K562 (cell line): ENCODE results near the gene CDC20. TPM values are rescaled to one million over a fixed set of nuclear protein-coding genes. Genes with fewer than 3 reads are reported as not detected.
A peak's percentile ranks its signal among the peaks of the same experiment; 100 is the strongest.

Experiments
- ATF2 ChIP-seq: sonication (generic); formaldehyde crosslinking; IDR thresholded peaks from 2 replicates; pipeline ENCODE4 v1.8.1; 2022; ENCODE audit warnings: missing genetic modification reagents
- COPS2 ChIP-seq: fragments of 450-650 bp; conservative IDR thresholded peaks from 2 replicates; pipeline ENCODE4 v1.6.1; 2016; ENCODE audit warnings: mild to moderate bottlenecking, moderate library complexity
- CREM ChIP-seq: IDR thresholded peaks from 2 replicates; pipeline ENCODE4 v1.6.1; 2014; ENCODE audit warnings: antibody characterized with exemption, low read depth
- EWSR1 ChIP-seq: fragments of 450-650 bp; IDR thresholded peaks from 2 replicates; pipeline ENCODE4 v1.6.1; 2018; ENCODE audit warnings: borderline replicate concordance, mild to moderate bottlenecking, low read depth, moderate library complexity; ENCODE audit not compliant: partially characterized antibody
- HDAC2 ChIP-seq: fragments of 450-650 bp; IDR thresholded peaks from 2 replicates; pipeline ENCODE4 v1.6.1; 2016; ENCODE audit warnings: mild to moderate bottlenecking
- HEY1 ChIP-seq: fragments of 250-450 bp; sonication (Bioruptor Pico); IDR thresholded peaks from 2 replicates; pipeline ENCODE4 v1.5.0; 2020; ENCODE audit warnings: mild to moderate bottlenecking, moderate library complexity, borderline replicate concordance
- LARP7 ChIP-seq: fragments of 450-650 bp; IDR thresholded peaks from 2 replicates; pipeline ENCODE4 v1.6.1; 2016
- MIER1 ChIP-seq: fragments of 450-650 bp; IDR thresholded peaks from 2 replicates; pipeline ENCODE4 v1.6.1; 2016; ENCODE audit warnings: antibody characterized with exemption, mild to moderate bottlenecking, low read depth
- MTF1 ChIP-seq: fragments of 250-450 bp; sonication (Bioruptor Pico); IDR thresholded peaks from 2 replicates; pipeline ENCODE4 v1.9.0; 2021; ENCODE audit warnings: moderate library complexity, mild to moderate bottlenecking, inconsistent platforms, borderline replicate concordance
- MXI1 ChIP-seq: IDR thresholded peaks from 2 replicates; pipeline ENCODE4 v1.6.1; 2011; ENCODE audit warnings: low read depth, mild to moderate bottlenecking, improper control_type of control experiment, low read length
- NONO ChIP-seq, 2 experiments: fragments of 200-400 bp in 1 of 2; fragments of 450-650 bp in 1 of 2; formaldehyde crosslinking in 1 of 2; IDR thresholded peaks; 2 replicates each; pipeline ENCODE4 v1.6.1; 2017; ENCODE audit warnings: low read depth in 2 of 2, mild to moderate bottlenecking in 2 of 2, moderate library complexity in 2 of 2, low read length in 1 of 2
- PHF8 ChIP-seq: fragments of 200-600 bp; sonication (generic); IDR thresholded peaks from 2 replicates; pipeline ENCODE4 v1.6.1; 2012; ENCODE audit warnings: mixed run types, mild to moderate bottlenecking, inconsistent platforms, low read length, moderate library complexity, borderline replicate concordance
- PTBP1 ChIP-seq: fragments of 200-400 bp; formaldehyde crosslinking; IDR thresholded peaks from 2 replicates; pipeline ENCODE4 v1.6.1; 2017; ENCODE audit warnings: low read depth, low read length
- RFX5 ChIP-seq: IDR thresholded peaks from 2 replicates; pipeline ENCODE4 v1.6.1; 2011; ENCODE audit warnings: low read depth, mild to moderate bottlenecking, improper control_type of control experiment, low read length
- RHOXF2B ChIP-seq: fragments of 250-450 bp; sonication (Bioruptor Pico); conservative IDR thresholded peaks from 2 replicates; pipeline ENCODE4 v1.5.1; 2021
- RNF2 ChIP-seq: sonication (generic); IDR thresholded peaks from 2 replicates; pipeline ENCODE4 v1.6.1; 2016
- SIN3A ChIP-seq, 2 experiments: fragments of 150-350 bp in 1 of 2; IDR thresholded peaks; 2 replicates each; pipeline ENCODE4 v1.6.1; 2011 to 2016; ENCODE audit warnings: borderline replicate concordance in 2 of 2, low read depth in 2 of 2, low read length in 2 of 2, mild to moderate bottlenecking in 2 of 2, moderate library complexity in 2 of 2; ENCODE audit not compliant: control insufficient read depth in 1 of 2
- SIX5 ChIP-seq, 2 experiments: IDR thresholded peaks; 2 replicates each; pipeline ENCODE4 v1.6.1; 2011; ENCODE audit warnings: low read length in 2 of 2, borderline replicate concordance in 1 of 2, low read depth in 1 of 2, mild to moderate bottlenecking in 1 of 2, moderate library complexity in 1 of 2; ENCODE audit not compliant: insufficient read depth in 1 of 2
- SNIP1 ChIP-seq: fragments of 450-650 bp; IDR thresholded peaks from 2 replicates; pipeline ENCODE4 v1.7.1; 2017; ENCODE audit warnings: low read depth, mild to moderate bottlenecking
- SREBF1 ChIP-seq: fragments of 150-350 bp; IDR thresholded peaks from 2 replicates; pipeline ENCODE4 v1.6.1; 2014; ENCODE audit warnings: antibody characterized with exemption, low read depth, low read length, borderline replicate concordance
- STAT6 ChIP-seq: sonication (generic); formaldehyde crosslinking; IDR thresholded peaks from 2 replicates; pipeline ENCODE4 v1.8.1; 2023; ENCODE audit warnings: mild to moderate bottlenecking, missing genetic modification reagents
- ZNF354B ChIP-seq: fragments of 250-450 bp; sonication (Bioruptor Pico); IDR thresholded peaks from 2 replicates; pipeline ENCODE4 v1.4.0; 2020
- ZNF780A ChIP-seq: fragments of 250-450 bp; sonication (Bioruptor Pico); IDR thresholded peaks from 2 replicates; pipeline ENCODE4 v1.5.0; 2021; ENCODE audit warnings: mild to moderate bottlenecking
- ZNF830 ChIP-seq: fragments of 250-450 bp; sonication (Bioruptor Pico); IDR thresholded peaks from 2 replicates; pipeline ENCODE4 v1.5.0; 2021; ENCODE audit warnings: mild to moderate bottlenecking
- ZSCAN32 ChIP-seq: fragments of 450-650 bp; formaldehyde crosslinking; IDR thresholded peaks from 2 replicates; pipeline ENCODE4 v1.4.0; 2020; ENCODE audit warnings: mild to moderate bottlenecking, moderate library complexity
- polyA plus RNA-seq, 8 experiments: library from polyadenylated mRNA; depleted of rRNA in 4 of 8; stranded (reverse) in 5 of 8; unstranded in 3 of 8; fragments of >200 nt; fragmentation: Nextera tagmentation in 2 of 8; fragmentation: Illumina TruSeq in 1 of 8; extraction: Ambion mirVana in 2 of 8; extraction: Trizol in 1 of 8; gene quantifications; 2 replicates each; pipeline versions ENCODE4 v1.2.1 to v1.2.3, GENCODE V29; 2011 to 2014; ENCODE audit warnings: inconsistent platforms in 1 of 8, missing spikeins in 1 of 8
- total RNA-seq, 7 experiments: library from RNA; depleted of rRNA in 6 of 7; stranded (reverse); fragments of >200 nt in 6 of 7; fragmentation: Illumina TruSeq in 2 of 7; extraction: Trizol in 2 of 7; gene quantifications; 2 replicates each; pipeline versions ENCODE4 v1.2.1 to v1.2.3, GENCODE V29; 2011 to 2021; ENCODE audit warnings: low replicate concordance in 1 of 7

CDC20 gene
- total and polyA plus RNA-seq, 9 of the 15 experiments (the other 6 are each of a cell fraction or from before 2014, with no cell fraction given), result 45.2 to 224 (median 121) TPM

GRCh38 chr1:43389326-43390313 is 30.8 kb downstream of the CDC20 start, which contains the start of the genes MED8 and SZT2 (continued):
- TF ChIP-seq ZNF830 (CRISPR knock-in tag) (0 out of 2 replicates have a peak, but pooled peaks have one; percentile 19), SREBF1 (no peak), NONO (IDR thresholded peaks at IDR 0.05; ENCODE audit: low read depth in 2 of 2, low read length in 1 of 2) (peak; percentile 64 to 85; a peak in 2 of 4 replicates), HDAC2 (peak; percentile 93), STAT6 (CRISPR knock-in tag) (peak; percentile 11; the same call in 1 of the 2 replicates), PTBP1 (no peak), MIER1 (0 out of 2 replicates have a peak, but pooled peaks have one; percentile 22), SIX5 (IDR thresholded peaks at IDR 0.05; ENCODE audit: borderline replicate concordance in 1 of 2, insufficient read depth in 1 of 2, low read depth in 1 of 2, low read length in 2 of 2) (no peak), ZSCAN32 (CRISPR knock-in tag) (no peak), HEY1 (CRISPR knock-in tag) (no peak), COPS2 (no peak), EWSR1 (no peak), ZNF780A (CRISPR knock-in tag) (no peak), PHF8 (peak; percentile 100), MXI1 (no peak; the same call in 1 of the 2 replicates), RHOXF2B (CRISPR knock-in tag) (no peak), MTF1 (no peak), ATF2 (no peak), RNF2 (0 out of 2 replicates have a peak, but pooled peaks have one; percentile 56), LARP7 (peak; percentile 81; the same call in 1 of the 2 replicates), SIN3A (IDR thresholded peaks at IDR 0.05; ENCODE audit: borderline replicate concordance in 2 of 2, control insufficient read depth in 1 of 2, low read depth in 2 of 2, low read length in 2 of 2) (peak; percentile 90 to 92; a peak in 3 of 4 replicates), ZNF354B (CRISPR knock-in tag) (no peak), RFX5 (no peak), SNIP1 (no peak), CREM (peak; percentile 76)
